Activated effector memory CD4-positive, alpha-beta T cell treated with Interleukin-2 at 50 U/mL for 16 hours (primary cell): ENCODE data around the gene SNAI3.

Experiments
- DNase-seq: peaks from one replicate; pipeline ENCODE4 v3.0.0-alpha.2; 2020

Gene SNAI3

DNA sequence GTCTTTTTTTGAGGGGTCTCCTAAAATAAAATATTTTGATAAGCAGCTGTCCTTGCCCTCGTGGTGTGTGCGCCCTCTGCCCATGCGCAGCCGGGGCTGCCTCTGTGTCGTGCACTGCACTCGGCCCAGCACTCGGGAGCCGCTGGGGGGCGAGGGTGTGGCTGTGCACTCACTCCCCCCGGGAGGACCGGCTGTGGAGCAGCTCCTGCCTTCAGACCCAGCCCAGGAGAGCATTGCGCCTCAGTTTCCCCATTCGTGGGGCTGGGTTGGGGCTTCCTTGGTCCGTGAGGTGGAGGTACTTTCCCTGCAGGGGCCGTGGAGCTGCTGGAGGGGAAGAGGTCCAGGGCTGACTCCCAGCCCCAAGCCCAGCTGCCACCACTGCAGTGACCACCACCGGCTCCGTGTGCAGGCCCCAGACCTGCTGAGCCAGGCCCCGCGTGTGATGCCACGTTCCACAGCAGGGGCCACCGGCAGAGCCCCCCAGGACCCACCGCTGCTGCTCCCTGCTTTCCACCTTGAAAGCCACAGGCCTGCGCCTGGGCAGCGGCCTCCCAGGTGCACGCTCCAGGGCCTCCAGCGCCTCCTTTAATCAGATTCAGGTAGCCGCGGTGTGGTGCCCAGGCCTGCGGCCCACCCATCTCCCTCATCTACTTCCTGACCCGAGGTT, 54.3 kb downstream of the SNAI3 start:
- no peak for DNase-seq

DNA sequence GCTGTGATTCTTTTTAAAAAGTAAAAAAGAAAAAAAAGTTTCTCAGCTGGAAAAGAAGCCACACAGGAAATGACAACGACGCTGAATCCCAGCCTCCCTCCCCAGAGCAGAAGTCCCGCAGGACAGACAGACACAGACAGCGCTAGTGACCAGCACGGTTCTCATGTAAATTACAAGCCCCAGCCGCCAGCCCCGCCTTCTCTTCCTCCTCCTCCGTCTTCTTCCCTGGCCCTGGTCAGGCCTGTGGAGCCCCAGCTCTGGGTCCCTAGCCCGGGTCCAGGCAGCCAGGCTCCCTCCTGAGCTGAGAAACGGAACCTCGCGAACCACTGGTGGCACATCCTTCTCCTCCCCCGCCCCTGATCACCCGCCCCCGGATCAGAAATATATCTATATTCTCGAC, 54.9 kb downstream of the SNAI3 start:
- no peak for DNase-seq

DNA sequence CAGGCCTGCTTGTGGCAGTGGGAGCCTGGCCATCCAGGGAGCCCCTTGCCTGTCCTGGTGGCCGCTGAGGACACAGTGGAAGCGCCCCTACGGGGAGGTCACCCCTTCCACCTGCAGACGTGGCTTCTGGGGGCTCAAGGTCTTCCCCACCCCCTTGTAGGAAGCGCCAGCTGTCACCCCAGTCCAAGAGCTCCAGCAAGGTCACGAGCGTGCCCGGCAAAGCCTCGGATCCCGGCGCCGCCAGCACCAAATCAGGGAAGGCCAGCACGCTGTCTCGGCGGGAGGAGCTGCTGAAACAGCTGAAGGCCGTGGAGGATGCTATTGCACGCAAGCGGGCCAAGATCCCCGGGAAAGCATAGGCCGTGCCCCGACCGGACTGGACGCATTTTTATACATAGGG, 55.4 kb downstream of the SNAI3 start:
- DNase-seq: no peak

DNA sequence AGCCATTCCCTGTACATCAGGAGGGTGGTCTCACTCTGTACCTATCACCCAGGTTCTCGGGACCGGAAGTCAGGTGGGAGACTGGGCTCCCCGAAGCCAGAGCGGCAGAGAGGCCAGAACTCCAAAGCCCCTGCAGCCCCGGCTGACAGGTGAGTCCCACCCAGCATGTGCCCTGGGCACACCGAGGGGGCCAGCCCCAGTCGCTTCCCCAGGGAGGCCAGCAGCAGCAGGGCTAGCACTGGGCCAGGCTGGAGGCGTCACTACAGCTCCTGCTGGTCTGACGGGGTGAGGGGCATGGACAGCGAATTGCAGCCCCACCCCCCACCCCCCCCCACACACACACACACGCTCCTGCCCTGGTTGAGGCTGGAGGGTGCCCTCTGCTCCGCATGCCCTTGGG, 55.9 kb downstream of the SNAI3 start:
- no peak for DNase-seq

DNA sequence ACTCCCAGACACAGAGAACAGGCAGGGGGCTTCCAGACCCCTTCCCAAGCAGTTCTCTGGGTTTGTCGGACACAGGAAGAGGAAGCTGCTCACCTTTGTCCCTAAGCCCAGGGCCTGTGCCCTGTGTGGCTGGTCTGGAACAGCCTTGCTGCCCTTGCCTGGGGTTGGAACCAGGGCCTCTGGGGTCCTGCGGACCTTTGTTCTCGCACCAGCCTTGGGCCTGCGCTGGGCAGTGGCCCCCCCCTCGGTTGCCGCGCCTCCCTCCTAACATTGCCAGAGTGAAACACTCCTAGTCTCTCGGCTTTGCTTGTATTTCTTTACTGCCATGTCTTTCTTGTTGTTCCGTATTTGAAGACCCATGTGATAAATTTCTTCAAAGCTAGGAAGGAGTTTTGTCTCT, 56.5 kb downstream of the SNAI3 start:
- no peak for DNase-seq

DNA sequence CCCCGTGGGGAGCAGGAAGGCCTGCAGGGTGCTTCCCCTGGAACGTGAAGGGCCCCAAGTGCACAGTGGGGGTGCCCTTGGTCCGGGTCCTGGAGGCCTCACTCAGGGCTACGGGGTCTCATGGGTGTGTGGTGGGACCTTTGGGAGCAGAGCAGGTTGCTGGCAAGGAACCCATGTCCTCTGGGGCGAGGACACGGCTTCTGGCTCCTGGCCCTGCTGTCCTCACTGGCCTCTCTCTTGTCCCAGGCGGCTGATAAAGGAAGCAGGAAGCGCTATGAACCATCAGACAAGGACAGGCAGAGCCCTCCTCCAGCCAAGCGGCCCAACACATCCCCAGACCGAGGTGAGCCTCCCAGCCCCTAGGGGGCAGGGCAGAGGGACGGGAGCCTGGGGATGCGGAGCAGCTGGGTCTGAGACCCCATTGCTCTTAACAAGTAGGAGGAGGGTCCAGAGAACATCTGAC, 57.8 kb downstream of the SNAI3 start:
- DNase-seq: no peak
